WTC11 (cell line): ENCODE measurements around the gene TRAIP. TPM values are rescaled to one million over a fixed set of nuclear protein-coding genes. Genes with fewer than 3 reads are reported as not detected.

ENCODE experiments used
- ATAC-seq: fragments of 200-7000 bp; cut with Tn5 transposase; 2 replicates; pipeline ENCODE4 v1.10.0; 2021; ENCODE audit warnings: mild to moderate bottlenecking, moderate library complexity
- CTCF ChIA-PET: fragments of 300-600 bp; sonication (Branson Sonifier 250); formaldehyde crosslinking; loops from one replicate; lab custom pipeline; 2021; ENCODE audit warnings: antibody characterized with exemption; lab: Charles Lee
- POLR2A ChIA-PET: fragments of 350-600 bp; sonication (Branson Sonifier 250); formaldehyde crosslinking; loops from one replicate; lab custom pipeline; 2021; ENCODE audit warnings: antibody characterized with exemption; lab: Charles Lee
- DNase-seq: peaks from one replicate; pipeline ENCODE4 v3.0.0; 2021; ENCODE audit warnings: low spot score
- H3K27ac Mint-ChIP-seq: 2 replicates; pipeline ENCODE4 v1.8.0; 2021; ENCODE audit warnings: mixed read lengths
- H3K27me3 Mint-ChIP-seq: 2 replicates; pipeline ENCODE4 v1.8.0; 2021; ENCODE audit warnings: low read depth, mild to moderate bottlenecking, moderate library complexity, mixed read lengths
- H3K36me3 Mint-ChIP-seq: 2 replicates; pipeline ENCODE4 v1.8.0; 2021; ENCODE audit warnings: mixed read lengths
- H3K4me1 Mint-ChIP-seq: 2 replicates; pipeline ENCODE4 v1.8.0; 2022; ENCODE audit warnings: mixed read lengths
- H3K4me3 Mint-ChIP-seq: 2 replicates; pipeline ENCODE4 v1.8.0; 2021; ENCODE audit warnings: mild to moderate bottlenecking, moderate library complexity, mixed read lengths
- H3K9me3 Mint-ChIP-seq: 2 replicates; pipeline ENCODE4 v1.8.0; 2021; ENCODE audit warnings: mixed read lengths
- ATF2 ChIP-seq: sonication (generic); formaldehyde crosslinking; IDR thresholded peaks from 2 replicates; pipeline ENCODE4 v1.8.1; 2022; ENCODE audit warnings: low read depth, missing genetic modification reagents, borderline replicate concordance
- ATF6 ChIP-seq: sonication (generic); formaldehyde crosslinking; IDR thresholded peaks from 2 replicates; pipeline ENCODE4 v1.8.1; 2023; ENCODE audit warnings: mild to moderate bottlenecking, missing genetic modification reagents
- CBFB ChIP-seq: sonication (generic); formaldehyde crosslinking; IDR thresholded peaks from 2 replicates; pipeline ENCODE4 v1.8.1; 2022; ENCODE audit warnings: mild to moderate bottlenecking, low read depth, missing genetic modification reagents
- CREB1 ChIP-seq: sonication (generic); formaldehyde crosslinking; IDR thresholded peaks from 2 replicates; pipeline ENCODE4 v1.8.0; 2023; ENCODE audit warnings: mild to moderate bottlenecking, missing genetic modification reagents
- ETV6 ChIP-seq: sonication (generic); formaldehyde crosslinking; IDR thresholded peaks from 2 replicates; pipeline ENCODE4 v1.8.1; 2022; ENCODE audit warnings: mild to moderate bottlenecking, missing genetic modification reagents
- FOXP1 ChIP-seq: sonication (generic); formaldehyde crosslinking; IDR thresholded peaks from 2 replicates; pipeline ENCODE4 v1.8.0; 2022; ENCODE audit warnings: missing genetic modification reagents, mild to moderate bottlenecking, moderate library complexity, borderline replicate concordance
- GRHL2 ChIP-seq: fragments of 250-450 bp; sonication (Bioruptor Pico); IDR thresholded peaks from 2 replicates; pipeline ENCODE4 v1.8.0; 2022; ENCODE audit warnings: mild to moderate bottlenecking, moderate library complexity; ENCODE audit not compliant: insufficient replicate concordance, severe bottlenecking
- MXD4 ChIP-seq: fragments of 250-450 bp; sonication (Bioruptor Pico); IDR thresholded peaks from 2 replicates; pipeline ENCODE4 v1.8.0; 2021; ENCODE audit warnings: mild to moderate bottlenecking, moderate library complexity, borderline replicate concordance
- NFE2L1 ChIP-seq: sonication (generic); formaldehyde crosslinking; IDR thresholded peaks from 2 replicates; pipeline ENCODE4 v1.8.1; 2023; ENCODE audit warnings: missing genetic modification reagents
- NR3C1 ChIP-seq: sonication (generic); formaldehyde crosslinking; conservative IDR thresholded peaks from 2 replicates; pipeline ENCODE4 v1.8.1; 2023; ENCODE audit warnings: low read depth, mild to moderate bottlenecking, missing genetic modification reagents
- RORB ChIP-seq: fragments of 250-450 bp; sonication (Bioruptor Pico); IDR thresholded peaks from 2 replicates; pipeline ENCODE4 v1.9.0; 2021; ENCODE audit warnings: mild to moderate bottlenecking
- SMAD3 ChIP-seq: sonication (generic); formaldehyde crosslinking; IDR thresholded peaks from 2 replicates; pipeline ENCODE4 v1.8.0; 2022; ENCODE audit warnings: missing genetic modification reagents, mild to moderate bottlenecking, borderline replicate concordance
- SMAD4 ChIP-seq: sonication (generic); formaldehyde crosslinking; IDR thresholded peaks from 2 replicates; pipeline ENCODE4 v1.8.0; 2022; ENCODE audit warnings: mild to moderate bottlenecking, missing genetic modification reagents
- SP1 ChIP-seq: sonication (generic); formaldehyde crosslinking; conservative IDR thresholded peaks from 2 replicates; pipeline ENCODE4 v1.8.1; 2022; ENCODE audit warnings: missing genetic modification reagents
- TEAD1 ChIP-seq: sonication (generic); formaldehyde crosslinking; IDR thresholded peaks from 2 replicates; pipeline ENCODE4 v1.8.0; 2022; ENCODE audit warnings: mild to moderate bottlenecking, missing genetic modification reagents
- TEAD4 ChIP-seq: sonication (generic); formaldehyde crosslinking; IDR thresholded peaks from 2 replicates; pipeline ENCODE4 v1.8.0; 2022; ENCODE audit warnings: mild to moderate bottlenecking, missing genetic modification reagents
- ZNF121 ChIP-seq: sonication (generic); formaldehyde crosslinking; IDR thresholded peaks from 2 replicates; pipeline ENCODE4 v1.8.0; 2023; ENCODE audit warnings: missing genetic modification reagents
- ZNF263 ChIP-seq: sonication (generic); formaldehyde crosslinking; IDR thresholded peaks from 2 replicates; pipeline ENCODE4 v1.8.1; 2022; ENCODE audit warnings: low read depth, mild to moderate bottlenecking, moderate library complexity, missing genetic modification reagents
- ZNF281 ChIP-seq: sonication (generic); formaldehyde crosslinking; IDR thresholded peaks from 2 replicates; pipeline ENCODE4 v1.8.0; 2023; ENCODE audit warnings: mild to moderate bottlenecking, missing genetic modification reagents
- ZNF317 ChIP-seq: sonication (generic); formaldehyde crosslinking; IDR thresholded peaks from 2 replicates; pipeline ENCODE4 v1.8.1; 2023; ENCODE audit warnings: low read depth, mild to moderate bottlenecking, moderate library complexity, missing genetic modification reagents, borderline replicate concordance
- total RNA-seq: library from RNA; stranded (reverse); gene quantifications from 3 replicates; pipeline ENCODE4 v1.2.3, GENCODE V29; 2021
- TF ChIP-seq, protein P1 (sequence below): sonication (generic); formaldehyde crosslinking; IDR thresholded peaks from 2 replicates; pipeline ENCODE4 v1.8.0; 2022; ENCODE audit warnings: mild to moderate bottlenecking, missing genetic modification reagents
- TF ChIP-seq, protein P2 (sequence below): sonication (generic); formaldehyde crosslinking; IDR thresholded peaks from 2 replicates; pipeline ENCODE4 v1.8.0; 2022; ENCODE audit warnings: mild to moderate bottlenecking, missing genetic modification reagents
- TF ChIP-seq, protein P3 (sequence below): fragments of 250-450 bp; sonication (Bioruptor Pico); IDR thresholded peaks from 2 replicates; pipeline ENCODE4 v1.8.0; 2021; ENCODE audit warnings: mild to moderate bottlenecking
- TF ChIP-seq, protein P4 (sequence below): sonication (generic); formaldehyde crosslinking; conservative IDR thresholded peaks from 2 replicates; pipeline ENCODE4 v1.8.1; 2022; ENCODE audit warnings: mild to moderate bottlenecking, missing genetic modification reagents

Gene TRAIP
- total RNA-seq, 1 experiment from 2014 or later: 25.9 TPM

GRCh38 chr3:49903451-49904424, 47.4 kb upstream of the TRAIP start, which contains the start of gene MST1R (continued):
- TF ChIP-seq, protein P1, sequence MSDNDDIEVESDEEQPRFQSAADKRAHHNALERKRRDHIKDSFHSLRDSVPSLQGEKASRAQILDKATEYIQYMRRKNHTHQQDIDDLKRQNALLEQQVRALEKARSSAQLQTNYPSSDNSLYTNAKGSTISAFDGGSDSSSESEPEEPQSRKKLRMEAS (CRISPR knock-in tag): peak; percentile 84
- TF ChIP-seq NFE2L1 (CRISPR knock-in tag) (peak; percentile 12; the same call in 1 of the 2 replicates), CBFB (CRISPR knock-in tag) (0 out of 2 replicates have a peak, but pooled peaks have one; percentile 46), ETV6 (CRISPR knock-in tag) (no peak), ZNF121 (0 out of 2 replicates have a peak, but pooled peaks have one; percentile 1), SMAD4 (CRISPR knock-in tag) (no peak), SP1 (CRISPR knock-in tag) (peak; percentile 81), ZNF281 (CRISPR knock-in tag) (peak; percentile 85; the same call in 1 of the 2 replicates), MXD4 (CRISPR knock-in tag) (no peak), TEAD1 (CRISPR knock-in tag) (peak; percentile 47; the same call in 1 of the 2 replicates), NR3C1 (CRISPR knock-in tag) (no peak), ZNF317 (no peak), ZNF263 (CRISPR knock-in tag) (no peak), CREB1 (CRISPR knock-in tag) (no peak), RORB (no peak)
- TF ChIP-seq, protein P2, sequence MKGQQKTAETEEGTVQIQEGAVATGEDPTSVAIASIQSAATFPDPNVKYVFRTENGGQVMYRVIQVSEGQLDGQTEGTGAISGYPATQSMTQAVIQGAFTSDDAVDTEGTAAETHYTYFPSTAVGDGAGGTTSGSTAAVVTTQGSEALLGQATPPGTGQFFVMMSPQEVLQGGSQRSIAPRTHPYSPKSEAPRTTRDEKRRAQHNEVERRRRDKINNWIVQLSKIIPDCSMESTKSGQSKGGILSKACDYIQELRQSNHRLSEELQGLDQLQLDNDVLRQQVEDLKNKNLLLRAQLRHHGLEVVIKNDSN (CRISPR knock-in tag): 0 out of 2 replicates have a peak, but pooled peaks have one; percentile 41
- TF ChIP-seq, protein P3, sequence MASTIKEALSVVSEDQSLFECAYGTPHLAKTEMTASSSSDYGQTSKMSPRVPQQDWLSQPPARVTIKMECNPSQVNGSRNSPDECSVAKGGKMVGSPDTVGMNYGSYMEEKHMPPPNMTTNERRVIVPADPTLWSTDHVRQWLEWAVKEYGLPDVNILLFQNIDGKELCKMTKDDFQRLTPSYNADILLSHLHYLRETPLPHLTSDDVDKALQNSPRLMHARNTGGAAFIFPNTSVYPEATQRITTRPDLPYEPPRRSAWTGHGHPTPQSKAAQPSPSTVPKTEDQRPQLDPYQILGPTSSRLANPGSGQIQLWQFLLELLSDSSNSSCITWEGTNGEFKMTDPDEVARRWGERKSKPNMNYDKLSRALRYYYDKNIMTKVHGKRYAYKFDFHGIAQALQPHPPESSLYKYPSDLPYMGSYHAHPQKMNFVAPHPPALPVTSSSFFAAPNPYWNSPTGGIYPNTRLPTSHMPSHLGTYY (CRISPR knock-in tag): no peak
- TF ChIP-seq, protein P4, sequence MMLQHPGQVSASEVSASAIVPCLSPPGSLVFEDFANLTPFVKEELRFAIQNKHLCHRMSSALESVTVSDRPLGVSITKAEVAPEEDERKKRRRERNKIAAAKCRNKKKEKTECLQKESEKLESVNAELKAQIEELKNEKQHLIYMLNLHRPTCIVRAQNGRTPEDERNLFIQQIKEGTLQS: no peak
- TF ChIP-seq, all 79 proteins: peak for 13

GRCh38 chr3:49902511-49903345, 46.4 kb upstream of the TRAIP start:
- peak overlapping the region; percentile 47 for H3K4me3 Mint-ChIP-seq
- no peaks in the 10 kb centered on the region for H3K36me3 Mint-ChIP-seq
- H3K27ac Mint-ChIP-seq: no peak overlapping the region
- H3K4me1 Mint-ChIP-seq: peaks cover 24% of the 10 kb centered on the region
- no peak for ATAC-seq
- H3K9me3 Mint-ChIP-seq: no peaks in the 10 kb centered on the region
- CTCF ChIA-PET: interaction anchor here (0.8 to 8.9 kb wide), 8 partner anchors 8 to 202 kb away, joined by 3 to 103 read pairs (median 11); partner anchors contain the start of genes CAMKV, INKA1 and MON1A
- POLR2A ChIA-PET: no interaction called here
- no peaks in the 10 kb centered on the region for H3K27me3 Mint-ChIP-seq
- no peak for DNase-seq
- TF ChIP-seq ZNF317 (no peak), SMAD3 (CRISPR knock-in tag) (no peak), FOXP1 (no peak; the same call in 1 of the 2 replicates), ATF2 (CRISPR knock-in tag) (no peak), TEAD4 (CRISPR knock-in tag) (no peak), ATF6 (CRISPR knock-in tag) (no peak), ZNF121 (no peak), GRHL2 (CRISPR knock-in tag) (no peak)
